GM18861 (cell line): ENCODE measurements around the gene KRIT1.
"Not testable (repeated sequence)": the region's sequence is repeated elsewhere in the genome, so short reads cannot be mapped to it uniquely, and the experiment has no call there.

ENCODE experiments used
- ATAC-seq: cut with Tn5 transposase; IDR thresholded peaks from one replicate; pipeline ENCODE4 v1.9.1; 2021; ENCODE audit not compliant: unreplicated experiment

The KRIT1 gene

DNA sequence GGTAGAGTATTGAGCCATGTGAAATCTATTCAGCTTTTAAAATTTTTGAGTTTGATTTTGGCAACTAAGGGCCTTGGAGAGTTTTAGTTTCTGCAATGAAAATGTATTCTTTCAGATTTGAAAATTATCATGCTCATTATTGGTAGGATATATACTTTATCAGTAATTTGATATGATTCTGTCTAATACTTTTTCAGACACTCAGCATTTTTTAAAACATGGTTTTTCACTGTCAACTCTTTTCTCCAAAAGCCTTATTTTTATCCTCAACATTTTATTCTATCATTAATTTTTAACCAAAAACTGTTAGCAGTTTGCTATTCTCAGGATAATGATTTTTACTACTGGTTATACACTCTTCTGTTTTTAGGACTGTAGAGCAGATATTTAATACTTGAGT is 4.9 kb upstream of the KRIT1 start:
- ATAC-seq: no peak

DNA sequence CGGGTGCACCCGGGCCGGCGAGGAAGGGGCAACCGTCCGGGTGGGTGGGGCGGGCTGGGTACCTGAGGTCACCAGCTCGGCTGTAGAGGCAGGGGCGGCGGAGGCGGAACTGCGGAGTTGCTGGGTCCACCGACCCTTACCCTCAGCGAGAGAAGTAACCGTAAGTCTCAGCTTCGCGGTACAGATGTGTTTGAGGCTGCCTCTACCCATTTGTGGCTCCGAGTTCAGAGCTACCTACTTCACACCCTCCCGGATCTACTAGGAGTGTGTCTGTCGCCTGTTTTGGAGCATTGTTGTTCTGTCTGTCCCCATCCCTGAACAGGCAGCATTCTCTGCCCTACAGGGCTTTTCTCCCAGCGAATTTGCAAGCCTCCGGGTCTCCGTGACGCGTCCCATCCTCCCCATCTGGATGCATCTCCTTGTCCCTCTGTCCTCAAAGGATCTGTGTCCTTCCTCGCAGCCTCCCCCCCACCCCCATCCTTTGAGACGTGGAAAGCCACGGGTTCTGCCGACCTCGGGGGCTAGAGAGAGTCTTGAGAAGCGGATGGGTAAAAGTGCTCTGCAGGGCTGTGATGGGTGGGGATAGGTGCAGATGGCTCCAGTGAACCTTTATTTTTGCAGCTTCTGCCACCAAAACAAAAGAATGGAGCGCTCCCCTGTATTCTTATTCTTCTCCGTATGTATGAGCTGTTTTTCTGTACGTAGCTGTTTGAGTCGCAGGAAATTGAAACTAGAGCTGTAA is 817 bp upstream of the KRIT1 start:
- peak; percentile 29 for ATAC-seq

DNA sequence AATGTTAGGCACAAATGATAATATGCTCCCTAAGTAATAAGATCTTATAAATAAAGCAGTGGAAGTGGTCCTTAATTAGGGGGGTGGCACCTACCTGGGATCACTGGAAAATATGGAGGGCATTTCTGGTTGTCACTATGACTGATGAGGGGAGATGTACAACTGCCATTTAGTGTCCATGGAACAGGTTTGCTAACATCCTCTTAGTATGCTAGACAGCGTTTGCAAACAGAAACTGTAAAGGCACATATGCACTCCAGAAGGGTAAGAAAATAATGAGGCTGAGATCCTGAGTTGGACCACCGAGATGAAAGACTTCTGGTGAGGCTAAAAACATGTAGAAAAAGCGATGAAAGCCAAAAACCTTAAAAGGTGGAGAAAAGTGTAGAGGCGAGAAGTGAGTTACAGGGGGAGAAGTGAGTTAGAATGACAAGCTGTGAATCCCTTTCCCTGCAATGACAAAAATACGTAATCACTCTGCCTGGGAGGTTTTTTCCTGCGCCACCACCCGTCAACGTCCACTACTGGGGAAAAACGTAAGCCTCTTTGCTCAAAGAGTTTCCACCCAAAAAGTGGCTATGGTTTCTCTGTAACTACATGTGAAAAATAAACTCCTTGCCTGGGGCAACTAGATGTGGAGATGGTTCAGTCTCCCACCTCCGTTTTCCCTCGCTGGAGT is 767 bp downstream of the KRIT1 start:
- ATAC-seq: no peak

DNA sequence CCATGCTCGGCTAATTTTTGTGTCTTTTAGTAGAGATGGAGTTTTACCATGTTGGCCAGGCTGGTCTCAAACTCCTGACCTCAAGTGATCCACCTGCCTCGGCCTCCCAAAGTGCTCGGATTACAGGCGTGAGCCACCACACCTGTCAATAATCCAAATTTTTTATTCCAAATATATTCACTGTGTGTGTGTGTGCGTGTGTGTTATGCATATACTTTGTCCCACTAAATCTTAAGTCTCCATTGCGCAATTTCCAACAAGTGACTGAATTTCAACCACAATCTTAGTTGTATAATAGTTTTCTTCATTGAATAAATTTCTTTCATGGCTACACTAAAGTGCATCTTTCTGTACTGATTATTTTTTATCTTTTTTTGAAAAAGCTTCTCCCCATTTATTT is 2.7 kb downstream of the KRIT1 start:
- ATAC-seq: no peak

DNA sequence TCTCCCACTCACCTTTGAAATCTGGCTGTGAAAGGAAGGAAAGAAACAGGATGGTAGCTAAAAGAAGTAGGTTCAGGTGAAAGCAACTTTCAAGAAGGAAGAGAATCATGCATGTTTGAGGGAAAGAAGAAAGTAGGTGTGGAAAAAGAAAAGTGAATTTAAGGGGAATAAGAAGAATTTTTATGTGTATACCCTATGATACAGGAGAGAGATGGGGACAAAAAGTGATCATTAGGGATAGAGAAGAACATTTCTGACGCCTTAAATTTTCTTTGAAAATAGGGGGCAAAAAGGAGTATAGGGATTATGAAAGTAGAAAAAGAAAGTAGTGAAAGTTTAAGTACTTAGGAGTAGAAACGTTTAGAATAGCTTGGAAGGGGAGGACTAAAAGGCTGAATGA is 15.2 kb downstream of the KRIT1 start:
- no peak for ATAC-seq

DNA sequence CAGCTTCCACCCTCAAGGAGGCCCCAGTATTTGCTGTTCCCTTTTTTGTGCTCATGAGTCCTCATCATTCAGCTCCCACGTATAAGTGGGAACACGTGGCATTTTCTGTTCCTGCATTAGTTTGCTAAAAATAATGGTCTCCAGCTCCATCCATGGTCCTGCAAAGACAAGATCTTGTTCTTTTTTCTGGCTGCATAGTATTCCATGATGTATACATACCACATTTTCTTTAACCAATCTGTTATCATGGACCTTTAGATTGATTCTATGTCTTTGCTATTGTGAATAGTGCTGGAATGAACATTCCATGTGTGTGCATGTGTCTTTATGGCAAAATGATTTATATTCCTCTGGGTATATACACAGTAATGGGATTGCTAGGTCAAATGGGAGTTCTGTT is 17.0 kb downstream of the KRIT1 start:
- ATAC-seq: no peak

DNA sequence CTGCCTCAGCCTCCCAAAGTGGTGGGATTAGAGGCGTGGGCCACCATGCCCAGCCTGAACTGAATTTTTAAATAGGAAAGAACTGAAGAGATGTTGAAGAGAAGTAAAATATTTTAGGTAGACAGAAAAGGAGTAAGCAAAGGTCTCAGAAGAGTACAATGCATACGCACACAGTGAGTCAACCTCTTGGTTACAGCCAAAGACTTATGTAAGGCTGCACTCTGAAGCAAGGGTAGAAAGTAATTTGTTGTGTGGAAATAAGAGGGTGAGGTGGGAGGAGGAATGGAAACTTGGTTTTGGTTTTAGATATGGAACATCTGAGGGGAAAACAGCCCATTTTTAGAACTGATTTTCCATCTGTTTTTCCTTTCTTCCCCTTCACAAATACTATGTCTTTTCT is 17.6 kb downstream of the KRIT1 start:
- ATAC-seq: no peak

DNA sequence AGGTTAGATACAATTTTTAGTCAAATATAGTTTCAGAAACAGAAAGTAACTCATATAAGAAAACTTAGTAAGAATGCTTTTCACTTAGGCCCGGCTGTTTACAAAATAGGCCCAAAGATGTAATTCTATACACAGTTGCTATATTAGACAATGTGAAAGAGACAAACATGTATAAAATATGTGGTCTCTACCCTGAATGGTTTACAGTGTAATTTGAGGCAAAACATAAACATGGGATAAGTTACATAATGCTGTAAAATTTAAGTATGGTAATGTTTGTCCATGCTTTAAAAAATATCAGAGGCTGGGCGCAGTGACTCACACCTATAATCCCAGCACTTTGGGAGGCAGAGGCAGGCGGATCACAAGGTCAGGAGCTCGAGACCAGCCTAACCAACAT is 18.7 kb downstream of the KRIT1 start:
- no peak for ATAC-seq

DNA sequence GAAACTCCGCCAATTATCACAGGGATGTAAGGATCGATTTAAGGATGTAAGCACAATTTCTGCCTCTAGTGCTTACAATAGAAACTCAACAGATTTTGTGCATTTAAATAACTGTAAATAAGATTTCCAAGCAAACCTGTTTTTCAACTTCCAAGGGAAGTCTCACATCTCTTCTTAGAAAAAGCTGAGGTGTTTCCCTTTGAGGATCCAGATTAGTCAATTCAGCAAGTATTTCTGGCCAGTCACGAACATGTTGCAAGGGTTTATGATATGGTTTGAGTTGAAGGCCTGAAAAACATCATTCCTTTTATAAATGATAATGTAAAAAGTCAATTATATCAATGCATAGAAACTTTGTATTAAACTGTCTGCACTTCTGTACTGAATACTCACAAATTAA is 23.9 kb downstream of the KRIT1 start:
- no peak for ATAC-seq

DNA sequence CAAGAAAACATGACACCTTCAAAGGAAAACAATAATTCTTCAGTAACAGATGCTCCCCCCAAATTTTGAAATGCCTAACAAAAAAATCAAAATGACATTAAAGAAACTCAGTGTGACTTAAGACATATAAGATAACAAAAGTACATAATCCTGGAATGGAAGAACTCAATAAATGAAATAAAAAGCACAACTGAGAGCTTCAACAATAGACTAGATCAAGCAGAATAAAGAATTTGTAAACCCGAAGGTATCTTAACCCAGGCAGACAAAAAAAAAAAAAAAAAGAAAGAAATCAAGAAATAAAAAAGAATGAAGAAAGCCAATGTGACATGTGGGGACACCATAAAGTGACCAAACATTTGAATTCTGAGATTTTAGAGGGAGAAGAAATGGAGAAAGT is 39.0 kb downstream of the KRIT1 start:
- ATAC-seq: no peak

DNA sequence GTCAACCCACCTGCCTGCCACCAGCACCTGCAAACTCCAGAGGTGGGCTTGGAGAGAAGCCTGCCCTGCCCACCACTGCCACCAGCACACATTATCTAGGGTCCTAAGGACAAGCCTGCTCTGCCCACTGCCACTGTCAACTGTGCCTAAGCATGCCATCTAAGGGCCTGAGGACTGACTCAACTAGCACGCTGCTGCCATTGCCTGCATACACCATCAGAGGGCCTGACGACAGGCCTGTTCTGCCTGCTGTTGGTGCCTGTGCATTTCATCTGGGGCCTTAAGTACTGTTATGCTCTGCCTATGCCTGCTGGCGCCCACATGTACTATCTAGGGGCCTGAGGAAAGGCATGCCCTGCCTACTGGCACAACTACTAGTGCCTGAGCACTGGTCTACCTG is 39.7 kb downstream of the KRIT1 start:
- ATAC-seq: no peak

DNA sequence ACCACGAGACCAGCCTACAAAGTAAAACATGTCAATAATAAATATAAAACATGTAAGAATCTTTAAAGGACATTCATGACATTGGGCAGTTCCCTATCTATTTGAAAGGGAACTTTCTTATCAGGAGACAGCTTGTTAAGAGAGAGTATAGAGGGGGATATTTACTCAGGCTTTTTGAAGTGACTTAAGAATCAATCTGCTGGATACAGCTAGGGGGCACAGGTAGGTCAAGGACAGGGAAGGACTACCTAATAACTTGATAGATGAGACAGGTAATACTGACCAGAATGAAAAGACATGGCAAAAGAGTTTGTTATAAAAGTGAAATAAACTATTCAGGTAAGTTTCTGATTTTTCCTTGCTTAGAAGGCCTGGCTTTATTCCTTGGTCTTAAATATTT is 44.9 kb downstream of the KRIT1 start:
- ATAC-seq: no peak

DNA sequence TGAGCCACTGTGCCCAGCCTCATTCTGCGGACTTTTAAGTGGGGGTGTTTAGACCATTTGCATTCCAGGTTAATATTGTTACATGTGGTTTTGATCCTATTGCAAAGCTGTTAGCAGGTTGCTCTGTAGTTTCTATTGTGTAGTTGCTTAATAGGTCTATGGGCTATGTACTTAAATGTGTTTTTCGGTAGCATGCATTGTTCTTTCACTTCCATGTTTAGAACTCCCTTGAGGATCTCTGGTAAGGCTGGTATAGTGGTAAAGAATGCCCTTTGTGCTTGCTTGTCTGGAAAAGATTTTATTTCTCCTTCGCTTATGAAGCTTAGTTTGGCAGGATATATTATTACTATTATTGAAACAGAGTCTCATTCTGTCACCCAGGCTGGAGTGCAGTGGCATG is 53.4 kb downstream of the KRIT1 start:
- ATAC-seq: no peak

DNA sequence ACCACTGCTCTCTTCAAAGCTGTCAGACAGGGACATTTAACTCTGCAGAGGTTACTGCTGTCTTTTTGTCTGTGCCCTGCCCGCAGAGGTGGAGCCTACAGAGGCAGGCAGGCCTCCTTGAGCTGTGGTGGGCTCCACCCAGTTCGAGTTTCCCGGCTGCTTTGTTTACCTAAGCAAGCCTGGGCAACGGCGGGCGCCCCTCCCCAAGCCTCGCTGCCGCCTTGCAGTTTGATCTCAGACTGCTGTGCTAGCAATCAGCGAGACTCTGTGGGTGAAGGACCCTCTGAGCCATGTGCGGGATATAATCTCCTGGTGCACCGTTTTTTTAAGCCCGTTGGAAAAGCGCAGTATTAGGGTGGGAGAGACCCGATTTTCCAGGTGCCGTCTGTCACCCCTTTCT is 56.5 kb downstream of the KRIT1 start:
- not testable (repeated sequence) for ATAC-seq

DNA sequence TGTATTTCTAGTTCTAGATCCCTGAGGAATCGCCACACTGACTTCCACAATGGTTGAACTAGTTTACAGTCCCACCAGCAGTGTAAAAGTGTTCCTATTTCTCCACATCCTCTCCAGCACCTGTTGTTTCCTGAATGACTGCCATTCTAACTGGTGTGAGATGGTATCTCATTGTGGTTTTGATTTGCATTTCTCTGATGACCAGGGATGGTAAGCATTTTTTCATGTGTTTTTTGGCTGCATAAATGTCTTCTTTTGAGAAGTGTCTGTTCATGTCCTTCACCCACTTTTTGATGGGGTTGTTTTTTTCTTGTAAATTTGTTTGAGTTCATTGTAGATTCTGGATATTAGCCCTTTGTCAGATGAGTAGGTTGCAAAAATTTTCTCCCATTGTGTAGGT is 61.4 kb downstream of the KRIT1 start:
- not testable (repeated sequence) for ATAC-seq

DNA sequence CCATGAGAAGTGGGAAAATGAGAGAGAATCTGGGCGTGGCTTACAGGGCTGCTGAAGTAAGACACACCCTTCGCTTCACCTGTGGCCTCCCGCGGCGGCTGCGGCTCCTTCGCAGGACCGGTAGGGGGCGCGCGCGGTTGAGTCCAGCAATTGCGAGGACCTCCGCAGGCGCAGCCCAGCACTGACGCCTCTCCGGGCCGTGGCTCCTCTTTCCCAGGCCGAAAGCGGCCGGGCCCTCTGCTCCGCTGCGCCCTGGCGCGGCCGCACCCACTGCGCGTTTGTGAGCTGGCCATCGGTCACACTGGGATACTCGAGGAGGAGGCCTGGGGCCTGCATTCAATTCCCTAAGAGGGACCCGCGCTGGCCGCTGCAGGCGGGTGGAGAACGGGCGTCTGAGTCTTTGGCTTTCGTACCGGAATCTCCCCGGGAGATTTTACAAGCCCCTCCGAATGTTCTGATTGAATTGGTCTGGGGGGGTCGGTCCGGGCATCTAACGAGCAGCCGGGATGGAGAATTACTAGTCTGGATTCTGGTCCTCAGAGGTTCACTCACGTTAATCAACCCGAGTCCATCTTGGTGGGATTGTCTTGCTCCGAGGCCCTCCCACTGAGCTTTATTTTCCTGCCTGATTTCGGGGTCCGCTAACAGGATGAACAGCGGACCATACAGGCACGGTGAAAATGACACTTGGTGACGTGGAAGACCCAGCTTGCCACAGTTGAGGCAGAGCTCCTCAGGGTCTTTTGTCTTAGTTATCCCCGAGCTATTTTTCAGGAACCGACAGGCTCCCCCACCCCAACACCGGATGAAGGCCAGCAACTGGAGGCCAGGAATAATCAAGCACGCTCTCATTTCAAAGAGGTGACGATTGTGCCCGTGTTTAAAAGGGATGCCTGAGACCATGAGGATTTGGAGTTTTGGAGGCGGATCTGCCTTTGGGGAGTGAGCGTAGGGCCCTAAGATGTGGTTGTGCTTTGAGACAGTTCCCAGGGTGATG is 66.5 kb downstream of the KRIT1 start, which contains the start of gene LRRD1:
TSS of gene LRRD1 (minus strand) at position 215 of the 997 bp plus-strand sequence. CDS start 13,940 bp downstream, outside the sequence.
- ATAC-seq: peak; percentile 98

DNA sequence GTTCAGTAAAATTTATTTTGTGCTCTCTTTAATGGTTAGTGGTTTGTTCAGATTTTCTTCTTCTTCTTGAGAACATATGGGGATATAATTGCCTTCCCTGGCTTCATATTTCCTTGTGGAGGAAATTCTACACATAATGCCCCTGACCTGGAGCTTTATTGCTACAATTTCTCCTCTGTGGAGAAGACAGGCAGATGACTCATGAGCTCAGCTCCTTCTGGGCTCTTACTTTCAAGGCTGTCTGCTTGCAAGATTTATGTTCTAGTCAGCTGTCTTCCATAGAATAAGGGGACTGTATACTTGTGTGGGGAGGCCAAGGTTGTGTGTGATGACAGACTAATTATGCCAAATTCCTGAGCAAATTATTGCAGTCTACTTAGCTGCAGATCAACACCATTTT is 68.4 kb downstream of the KRIT1 start:
- no peak for ATAC-seq

DNA sequence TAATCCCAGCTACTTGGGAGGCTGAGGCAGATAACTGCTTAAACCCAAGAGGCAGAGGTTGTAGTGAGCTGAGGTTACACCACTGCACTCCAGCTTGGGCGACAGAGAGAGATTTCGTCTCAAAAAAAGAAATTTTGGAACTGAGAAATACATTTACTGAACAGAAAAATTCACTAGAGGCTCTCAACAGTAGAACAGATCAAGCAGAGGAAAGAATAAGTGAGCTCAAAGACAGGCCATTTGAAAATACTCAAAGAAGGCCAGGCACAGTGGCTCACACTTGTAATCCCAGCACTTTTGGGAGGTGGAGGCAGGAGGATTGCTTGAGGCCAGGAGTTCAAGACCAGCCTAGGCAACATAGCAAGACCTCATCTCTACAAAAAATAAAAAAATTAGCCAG is 76.2 kb downstream of the KRIT1 start:
- not testable (repeated sequence) for ATAC-seq

DNA sequence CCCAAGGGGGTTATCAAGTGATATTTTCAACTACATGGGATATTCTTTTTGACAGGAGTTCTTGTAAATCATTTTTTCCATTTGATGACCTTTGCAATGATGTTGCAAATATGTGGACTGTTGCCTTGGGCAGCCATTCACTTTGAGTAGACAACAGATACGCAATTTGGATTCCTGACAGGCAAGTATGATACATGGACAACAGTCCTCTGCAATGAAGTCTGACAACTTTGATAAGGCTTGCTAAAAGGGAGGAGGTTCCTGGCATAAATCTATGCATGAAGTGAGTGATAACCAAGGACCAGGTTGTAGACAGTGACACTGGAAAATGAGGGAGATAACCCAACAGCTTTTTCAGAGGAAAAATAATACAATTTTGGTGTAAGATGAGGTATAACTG is 84.4 kb downstream of the KRIT1 start:
- ATAC-seq: no peak

DNA sequence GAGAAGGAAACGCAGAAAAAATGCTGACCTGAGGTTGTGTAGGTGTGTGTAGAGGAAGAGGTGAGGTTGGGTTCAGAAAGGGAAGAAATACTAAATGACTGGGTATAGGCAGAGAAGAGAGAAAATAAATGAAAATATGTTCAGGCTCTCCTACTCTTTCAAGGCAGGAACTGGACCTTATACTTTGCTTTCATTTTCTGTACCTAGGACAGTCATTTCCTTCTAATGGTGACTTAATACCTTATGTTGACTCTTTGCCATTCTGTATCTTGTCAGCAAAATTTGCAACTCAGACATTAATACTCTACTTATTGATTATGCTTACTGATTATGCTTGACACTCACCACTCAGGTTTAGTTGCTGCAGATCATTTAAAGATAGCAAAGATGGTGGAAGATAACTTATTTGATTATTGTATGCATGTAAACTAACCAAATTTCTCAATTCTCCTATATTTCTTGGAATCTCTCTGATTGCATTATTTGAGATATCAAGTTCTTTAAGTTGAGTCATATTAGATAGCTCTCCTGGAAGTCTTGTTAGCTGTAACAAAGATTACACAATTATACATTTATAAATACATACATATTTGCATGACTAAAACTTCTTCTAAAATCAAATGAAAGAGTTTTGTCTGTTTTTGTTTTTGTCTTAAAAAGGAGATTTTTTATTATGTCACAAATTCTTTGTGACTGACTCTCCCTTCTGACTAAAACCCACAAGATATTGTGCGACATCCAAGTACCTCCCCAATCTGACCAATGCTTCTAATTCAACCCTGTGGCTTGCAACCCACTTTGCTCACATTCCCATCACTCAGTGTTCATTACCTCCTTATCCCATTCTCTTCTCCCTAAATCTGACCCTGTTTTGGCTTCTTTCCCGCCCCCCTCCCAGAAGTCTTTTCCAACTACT is 86.8 kb downstream of the KRIT1 start:
- peak; percentile 83 for ATAC-seq
